HG03097 (cell line): ENCODE results near the gene PM20D1.
"Not testable (repeated sequence)": the region's sequence is repeated elsewhere in the genome, so short reads cannot be mapped to it uniquely, and the experiment has no call there.

Source experiments
- ATAC-seq: cut with Tn5 transposase; IDR thresholded peaks from one replicate; pipeline ENCODE4 v1.9.1; 2021; ENCODE audit not compliant: unreplicated experiment, low FRiP score

Gene PM20D1, protein sequence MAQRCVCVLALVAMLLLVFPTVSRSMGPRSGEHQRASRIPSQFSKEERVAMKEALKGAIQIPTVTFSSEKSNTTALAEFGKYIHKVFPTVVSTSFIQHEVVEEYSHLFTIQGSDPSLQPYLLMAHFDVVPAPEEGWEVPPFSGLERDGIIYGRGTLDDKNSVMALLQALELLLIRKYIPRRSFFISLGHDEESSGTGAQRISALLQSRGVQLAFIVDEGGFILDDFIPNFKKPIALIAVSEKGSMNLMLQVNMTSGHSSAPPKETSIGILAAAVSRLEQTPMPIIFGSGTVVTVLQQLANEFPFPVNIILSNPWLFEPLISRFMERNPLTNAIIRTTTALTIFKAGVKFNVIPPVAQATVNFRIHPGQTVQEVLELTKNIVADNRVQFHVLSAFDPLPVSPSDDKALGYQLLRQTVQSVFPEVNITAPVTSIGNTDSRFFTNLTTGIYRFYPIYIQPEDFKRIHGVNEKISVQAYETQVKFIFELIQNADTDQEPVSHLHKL

DNA sequence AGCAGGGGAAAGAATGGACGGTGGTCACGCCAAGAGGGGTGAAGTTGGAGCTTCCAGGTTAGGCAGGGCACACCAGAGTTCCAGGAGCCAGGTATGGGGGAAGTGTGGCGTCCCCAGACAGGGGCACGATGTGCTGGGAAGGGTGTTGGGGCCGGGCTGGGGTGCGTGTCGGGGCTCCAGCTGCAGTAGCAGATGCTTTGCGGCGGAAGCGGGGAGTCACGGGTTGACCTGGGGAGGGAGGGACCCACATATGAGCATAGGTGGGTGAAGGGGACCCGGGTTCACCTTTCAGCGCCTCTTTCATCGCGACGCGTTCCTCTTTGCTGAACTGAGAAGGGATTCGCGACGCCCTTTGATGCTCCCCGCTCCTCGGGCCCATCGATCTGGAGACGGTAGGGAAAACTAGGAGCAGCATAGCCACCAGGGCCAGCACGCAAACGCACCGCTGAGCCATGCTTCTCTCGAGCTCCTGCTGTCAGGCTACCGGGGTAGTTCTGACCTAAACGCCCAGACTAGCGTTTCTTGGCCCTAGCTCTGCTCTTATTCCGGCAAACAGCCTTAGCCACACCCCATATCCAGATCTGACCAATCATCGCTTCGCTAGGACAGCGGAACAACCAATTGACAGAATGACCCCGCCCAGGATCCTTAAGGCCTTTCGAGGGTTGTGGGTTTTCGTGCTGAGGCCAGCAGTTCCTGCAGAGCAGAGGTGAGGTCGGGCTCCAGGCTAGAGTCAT, at the start of gene PM20D1:
TSS of gene PM20D1 (minus strand) at position 514 of the 737 bp plus-strand sequence. CDS start at position 454, 60 bp downstream.
- ATAC-seq, result peak; percentile 96

DNA sequence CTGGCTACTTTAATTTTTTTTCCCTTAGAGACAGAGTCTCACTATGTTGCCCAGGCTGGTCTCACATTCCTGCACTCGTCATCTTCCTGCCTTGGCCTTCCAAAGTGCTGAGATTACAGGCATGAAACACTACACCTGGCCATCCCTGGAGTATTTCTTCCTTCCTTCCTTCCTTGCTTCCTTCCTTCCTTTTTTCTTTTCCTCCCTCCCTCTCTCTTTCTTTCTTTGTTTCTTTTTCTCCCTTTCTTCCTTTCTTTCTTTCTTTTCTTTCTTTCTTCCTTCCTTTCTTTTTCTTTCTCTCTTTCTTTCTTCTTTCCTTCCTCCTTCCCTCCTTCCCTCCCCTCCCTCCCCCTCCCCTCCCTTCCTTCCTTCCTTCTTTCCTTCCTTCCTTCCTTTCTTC, 46.4 kb upstream of the PM20D1 start:
- ATAC-seq, result no peak

DNA sequence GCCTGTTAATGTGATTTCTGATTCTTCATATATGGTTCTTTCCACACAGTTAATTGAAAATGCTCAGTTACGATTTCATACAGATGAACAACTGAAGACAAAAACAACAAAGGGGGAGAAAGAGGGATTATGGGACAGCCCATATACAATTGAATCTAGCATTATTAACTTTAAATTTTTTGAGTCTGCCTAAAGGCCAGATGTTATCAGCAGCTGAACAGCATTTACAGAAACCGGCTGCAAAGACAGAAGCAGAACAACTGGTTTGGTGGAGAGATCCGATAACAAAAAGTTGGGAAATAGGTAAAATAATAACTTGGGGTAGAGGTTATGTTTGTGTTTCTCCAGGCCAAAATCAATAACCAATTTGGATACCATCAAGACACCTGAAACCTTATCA, 44.2 kb upstream of the PM20D1 start:
- not testable (repeated sequence) for ATAC-seq

DNA sequence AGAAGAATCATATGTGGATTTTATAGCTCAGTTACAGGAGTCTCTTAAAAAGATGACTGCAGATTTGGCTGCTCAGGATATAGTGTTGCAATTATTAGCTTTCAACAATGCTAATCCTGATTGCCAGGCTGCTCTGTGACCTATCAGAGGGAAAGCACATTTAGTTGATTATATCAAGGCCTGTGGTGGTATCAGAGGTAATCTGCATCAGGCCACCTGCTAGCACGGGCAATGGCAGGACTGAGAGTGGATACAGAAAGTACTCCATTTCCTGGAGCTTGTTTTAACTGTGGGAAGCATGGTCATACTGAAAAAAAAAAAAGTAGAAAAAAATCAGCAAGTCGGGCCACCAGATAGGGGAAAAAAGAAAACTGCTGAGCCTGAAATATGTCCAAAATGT, 42.2 kb upstream of the PM20D1 start:
- not testable (repeated sequence) for ATAC-seq

DNA sequence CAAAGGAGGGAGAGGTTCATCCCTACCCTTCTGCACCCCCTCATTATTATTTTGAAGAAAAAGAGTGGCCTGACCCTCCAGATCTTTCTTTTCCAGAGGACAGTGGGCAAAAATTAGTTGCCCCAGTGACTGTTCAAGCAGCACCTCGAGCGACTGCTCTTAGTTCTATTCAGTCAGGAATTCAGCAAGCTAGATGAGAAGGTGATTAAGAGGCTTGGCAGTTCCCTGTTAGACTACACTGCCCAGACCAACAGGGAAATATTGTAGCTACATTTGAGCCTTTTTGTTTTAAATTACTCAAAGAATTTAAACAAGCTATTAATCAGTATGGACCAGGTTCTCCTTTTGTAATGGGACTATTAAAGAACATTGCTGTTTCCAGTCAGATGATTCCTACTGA, 41.5 kb upstream of the PM20D1 start:
- ATAC-seq, result not testable (repeated sequence)

DNA sequence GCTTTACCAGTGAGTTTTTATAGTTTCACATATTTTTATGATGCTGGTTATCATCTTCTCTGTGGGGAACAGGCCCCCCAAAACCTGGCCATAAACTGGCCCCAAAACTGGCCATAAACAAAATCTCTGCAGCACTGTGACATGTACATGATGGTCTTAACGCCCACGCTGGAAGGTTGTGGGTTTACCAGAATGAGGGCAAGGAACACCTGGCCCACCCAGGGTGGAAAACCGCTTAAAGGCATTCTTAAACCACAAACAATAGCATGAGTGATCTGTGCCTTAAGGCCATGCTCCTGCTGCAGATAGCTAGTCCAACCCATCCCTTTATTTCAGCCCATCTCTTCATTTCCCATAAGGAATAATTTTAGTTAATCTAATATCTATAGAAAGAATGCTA, 40.7 kb upstream of the PM20D1 start:
- ATAC-seq, result not testable (repeated sequence)

DNA sequence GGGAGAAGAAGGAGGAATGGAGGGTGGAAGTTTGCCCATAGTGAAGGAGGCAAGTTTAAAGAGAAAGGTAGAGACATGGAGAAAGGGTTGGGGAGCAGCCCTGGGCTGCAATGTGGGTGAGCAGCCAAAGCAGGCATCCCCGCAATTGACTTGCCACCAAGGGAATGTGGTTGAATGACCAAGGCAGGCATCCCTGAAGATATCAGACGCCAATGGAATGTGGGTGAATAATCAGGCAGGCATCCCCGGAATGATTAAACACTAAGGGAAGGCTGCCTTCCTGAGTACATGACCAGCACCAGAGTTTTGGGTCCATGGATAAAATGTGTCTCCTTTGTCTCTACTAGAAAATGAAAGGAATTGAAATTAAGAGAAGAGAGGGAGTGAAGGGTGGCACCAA, 39.8 kb upstream of the PM20D1 start:
- ATAC-seq, result not testable (repeated sequence)

DNA sequence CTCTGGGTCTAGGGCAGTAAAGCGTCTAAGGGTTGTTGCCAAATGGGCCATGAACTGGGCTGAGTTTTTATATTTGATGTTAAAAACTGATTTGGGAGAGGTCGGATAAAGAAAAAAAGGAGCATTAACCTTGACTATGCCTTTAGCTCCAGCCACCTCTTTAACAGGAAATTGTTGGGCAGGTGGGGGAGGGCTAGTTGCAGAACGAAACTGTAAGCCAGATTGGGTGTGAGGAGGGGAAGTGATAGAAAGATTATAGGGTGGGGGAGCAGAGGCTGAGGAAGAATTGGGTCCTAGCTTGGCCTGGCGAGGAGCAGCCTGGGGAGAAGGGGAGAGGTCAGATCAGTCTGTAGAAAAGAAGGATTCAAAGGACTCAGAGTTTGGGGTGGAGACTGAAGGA, 39.1 kb upstream of the PM20D1 start:
- ATAC-seq, result not testable (repeated sequence)

DNA sequence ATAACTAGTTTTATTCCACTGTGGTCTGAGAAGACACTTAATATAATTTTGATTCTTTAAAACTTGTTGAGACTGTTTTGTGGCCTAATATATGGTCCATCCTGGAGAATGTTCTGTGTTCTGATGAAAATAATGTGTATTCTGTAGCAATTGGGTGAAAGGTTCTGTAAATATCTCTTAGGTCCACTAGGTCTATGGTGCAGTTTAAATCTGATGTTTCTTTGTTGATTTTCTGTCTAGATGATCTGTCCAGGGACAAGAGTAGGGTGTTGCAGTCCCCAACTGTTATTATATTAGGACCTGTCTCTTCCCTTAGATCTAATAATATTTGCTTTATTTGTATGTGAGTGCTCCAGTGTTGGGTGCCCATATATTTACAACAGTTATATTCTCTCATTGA, 33.9 kb upstream of the PM20D1 start:
- ATAC-seq, result no peak

DNA sequence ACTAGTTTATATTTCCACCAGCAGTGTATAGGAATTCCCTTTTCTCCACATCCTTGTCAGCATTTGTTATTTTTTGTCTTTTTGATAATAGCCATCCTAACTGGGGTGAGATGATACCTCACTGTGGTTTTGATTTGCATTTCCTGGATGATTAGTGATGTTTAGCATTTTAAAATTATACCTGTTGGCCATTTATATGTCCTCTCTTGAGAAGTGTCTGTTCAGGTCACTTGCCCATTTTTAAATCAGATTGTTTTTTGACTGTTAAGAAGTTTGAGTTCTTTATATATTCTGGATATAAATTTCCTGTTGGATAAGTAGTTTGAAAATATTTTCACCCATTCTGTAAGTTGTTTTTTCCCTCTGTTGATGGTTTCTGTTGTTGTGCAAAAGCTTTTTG, 31.0 kb upstream of the PM20D1 start:
- no peak for ATAC-seq

DNA sequence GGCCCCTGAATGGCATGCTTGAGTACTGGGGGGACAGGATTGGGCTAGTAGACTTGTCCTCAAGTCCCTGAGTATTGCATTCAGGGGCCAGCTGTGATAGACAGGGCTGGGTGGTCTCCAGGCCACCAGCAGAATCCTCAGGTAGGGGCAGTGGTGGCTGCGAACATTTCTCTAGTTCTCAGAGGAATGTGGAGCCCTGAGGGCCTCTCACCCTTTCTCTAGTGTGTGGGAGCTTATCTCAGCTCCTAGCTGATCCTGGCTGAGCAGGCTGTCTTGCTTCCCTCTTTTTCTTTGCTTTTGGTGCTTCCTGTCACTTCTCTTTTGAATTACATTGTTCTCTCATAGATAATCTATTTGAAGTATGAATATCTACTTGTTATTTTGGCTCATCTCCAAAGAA, 30.0 kb upstream of the PM20D1 start:
- no peak for ATAC-seq

DNA sequence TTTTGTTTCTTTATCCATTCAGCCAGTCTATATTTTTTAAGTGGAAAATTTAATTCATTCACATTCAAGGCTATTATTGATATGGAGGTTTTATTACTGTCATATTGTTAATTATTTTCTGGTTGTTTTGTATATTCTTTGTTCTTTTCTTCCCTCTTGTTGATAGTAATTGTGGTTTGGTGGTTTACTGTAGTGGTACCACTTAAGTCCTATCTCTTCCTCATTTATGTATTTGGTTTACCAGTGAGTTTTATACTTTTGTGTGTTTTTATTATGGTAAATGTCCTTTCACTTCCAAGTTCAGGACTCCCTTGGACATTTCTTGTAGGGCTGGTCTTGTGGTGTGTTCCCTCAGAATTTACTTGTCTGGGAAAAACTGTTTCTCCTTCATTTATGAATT, 28.1 kb upstream of the PM20D1 start:
- no peak for ATAC-seq

DNA sequence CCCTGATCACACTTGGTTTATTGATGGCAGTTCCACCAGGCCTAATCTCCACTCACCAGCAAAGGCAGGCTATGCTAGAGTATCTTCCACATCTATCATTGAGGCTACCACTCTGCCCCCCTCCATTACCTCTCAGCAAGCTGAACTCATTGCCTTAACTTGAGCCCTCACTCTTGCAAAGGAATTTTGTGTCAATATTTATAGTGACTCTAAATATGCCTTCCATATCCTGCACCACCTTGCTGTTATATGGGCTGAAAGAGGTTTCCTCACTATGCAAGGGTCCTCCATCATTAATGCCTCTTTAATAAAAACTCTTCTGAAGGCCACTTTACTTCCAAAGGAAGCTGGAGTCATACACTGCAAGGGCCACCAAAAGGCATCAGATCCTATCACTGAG, 23.2 kb upstream of the PM20D1 start:
- ATAC-seq, result not testable (repeated sequence)

DNA sequence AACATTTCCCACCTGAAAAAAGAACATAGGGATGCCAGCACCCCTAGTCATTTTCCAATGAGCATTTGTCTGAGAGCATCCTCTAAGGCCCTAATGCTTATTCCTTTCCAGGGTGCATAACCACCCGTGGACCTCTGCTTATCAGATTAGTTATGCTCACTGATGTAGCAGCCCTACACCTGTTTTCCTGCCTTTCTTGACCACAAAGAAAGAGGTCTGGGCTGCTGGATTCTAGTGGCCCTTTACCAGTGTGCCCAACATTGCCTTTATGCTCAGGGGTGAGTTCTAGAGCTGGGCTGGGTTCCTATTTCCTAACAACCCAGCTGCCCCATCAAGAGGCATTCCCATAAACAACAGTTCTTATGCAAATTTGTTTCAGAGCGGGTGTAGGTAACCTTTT, 20.3 kb upstream of the PM20D1 start:
- no peak for ATAC-seq

DNA sequence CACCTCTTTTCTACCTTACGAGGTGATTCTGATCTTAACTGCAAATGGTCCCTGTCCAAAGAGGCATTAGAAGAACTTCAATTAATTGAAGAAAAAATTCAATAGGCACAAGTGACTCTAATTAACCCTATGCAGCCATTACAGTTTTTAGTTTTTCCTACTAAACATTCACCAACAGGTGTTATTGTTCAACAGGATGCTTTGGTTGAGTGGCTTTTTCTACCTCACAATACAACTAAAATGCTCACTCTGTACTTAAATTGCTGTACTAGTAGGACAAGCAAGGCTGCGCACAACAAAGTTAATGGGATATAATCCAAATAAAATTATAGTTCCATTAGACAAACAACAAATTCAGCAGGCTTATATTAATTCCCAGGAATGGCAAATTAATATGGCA, 11.6 kb upstream of the PM20D1 start:
- no peak for ATAC-seq

DNA sequence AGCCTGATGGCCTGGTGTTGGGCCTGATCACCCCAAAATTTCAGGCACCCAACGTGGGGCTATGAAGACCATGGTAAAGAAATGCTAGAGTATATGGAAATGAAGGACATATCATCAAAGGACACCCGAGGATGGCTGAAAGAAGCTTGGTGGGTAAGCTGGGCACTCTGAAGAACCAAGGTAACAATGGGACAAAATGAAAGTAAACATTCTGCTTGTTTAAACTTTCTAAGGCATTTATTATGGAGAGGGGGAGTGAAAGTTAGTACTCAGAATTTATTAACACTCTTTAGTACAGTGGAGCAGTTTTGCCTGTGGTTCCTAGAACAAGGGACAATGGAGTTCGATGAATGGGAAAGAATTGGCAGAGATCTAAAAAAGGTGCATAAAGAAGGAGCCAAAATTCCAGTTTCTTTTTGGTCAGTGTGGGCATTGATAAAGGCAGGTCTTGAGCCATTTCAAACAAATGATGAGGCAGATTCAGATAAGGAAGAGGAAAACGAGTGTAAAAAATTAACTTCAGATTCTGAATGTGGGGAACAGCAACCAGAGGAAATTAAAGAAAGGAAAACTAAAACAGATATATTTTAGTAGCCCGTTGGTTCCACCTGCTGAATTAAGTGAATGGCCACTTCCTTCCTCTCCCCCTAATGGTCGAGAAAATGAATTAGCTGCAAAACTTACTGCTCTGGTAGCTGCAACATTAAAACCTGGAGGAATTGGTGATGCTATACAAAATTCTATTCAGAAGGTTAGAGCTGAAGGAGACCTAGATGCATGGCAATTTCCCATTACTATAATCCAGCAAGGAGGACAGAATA, 8.4 kb upstream of the PM20D1 start:
- no peak for ATAC-seq

DNA sequence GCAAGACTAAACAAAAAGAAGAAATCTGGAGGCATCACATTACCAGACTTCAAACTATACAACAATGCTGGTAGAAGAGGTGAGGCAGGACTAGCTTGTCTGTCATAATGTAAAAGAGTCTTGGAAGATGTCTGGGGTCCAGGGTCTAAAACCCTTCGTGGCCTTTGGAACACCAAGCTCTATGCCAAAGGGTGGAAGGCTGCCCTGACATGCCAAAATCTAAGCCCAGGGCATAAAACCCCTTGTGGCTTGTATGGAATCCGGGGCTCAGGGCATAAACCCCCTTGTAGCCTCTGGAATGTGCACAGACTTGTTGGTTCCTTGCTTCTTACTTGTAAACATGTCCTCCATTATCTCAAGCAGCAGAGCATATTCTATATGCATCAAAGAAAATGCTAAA, 7.6 kb upstream of the PM20D1 start:
- ATAC-seq, result not testable (repeated sequence)

DNA sequence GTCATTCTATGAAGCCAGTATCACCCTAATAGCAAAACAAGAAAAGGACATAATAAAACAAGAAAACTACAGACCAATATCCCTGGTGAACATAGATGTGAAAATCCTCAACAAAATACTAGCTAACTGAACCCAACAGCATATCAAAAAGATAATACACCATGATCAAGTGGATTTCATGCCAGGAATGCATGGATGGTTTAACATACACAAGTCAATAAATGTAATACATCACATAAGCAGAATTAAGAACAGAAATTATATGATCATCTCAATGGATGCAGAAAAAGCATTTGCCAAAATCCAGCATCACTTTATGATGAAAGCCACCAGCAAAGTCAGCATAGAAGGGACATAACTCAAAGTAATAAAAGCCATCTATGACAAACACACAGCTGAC, 6.5 kb upstream of the PM20D1 start:
- ATAC-seq, result no peak

DNA sequence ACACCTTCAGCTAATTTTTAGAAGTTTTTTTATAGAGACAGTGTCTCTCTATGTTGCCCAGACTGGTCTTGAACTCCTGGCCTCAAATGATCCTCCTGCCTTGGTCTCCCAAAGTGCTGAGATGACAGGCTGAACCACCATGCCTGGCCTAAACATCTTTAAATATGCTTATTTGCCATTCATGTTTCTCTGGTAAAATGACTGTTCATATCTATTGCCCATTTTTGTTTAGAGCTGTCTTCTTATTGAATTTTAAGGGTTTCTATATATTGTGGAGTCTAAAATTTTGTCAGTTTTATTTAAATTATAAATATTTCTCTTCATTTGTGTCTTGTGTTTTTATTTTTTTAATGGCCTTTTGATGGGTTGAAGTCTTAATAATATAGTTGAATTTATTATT, 3.0 kb upstream of the PM20D1 start:
- no peak for ATAC-seq

DNA sequence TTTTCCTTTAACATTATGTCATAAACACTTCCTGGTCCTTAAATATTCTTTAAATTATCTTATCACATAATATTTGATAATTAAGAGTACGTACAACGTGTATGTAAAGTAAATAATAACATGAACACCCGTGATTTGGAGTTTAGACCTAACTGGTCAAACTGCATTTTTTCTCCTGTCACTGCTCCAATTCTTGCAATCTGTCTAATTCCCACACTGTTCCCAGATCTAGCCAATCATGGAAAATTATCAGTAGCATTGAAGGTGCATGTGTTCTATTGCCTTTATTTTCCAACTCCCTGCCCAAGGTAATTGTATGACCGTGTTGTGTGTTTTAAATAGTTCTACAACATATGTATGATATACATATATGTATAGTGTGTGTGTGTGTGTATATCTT, 2.1 kb upstream of the PM20D1 start:
- ATAC-seq, result no peak
